Panc1 (cell line): Measurements from ENCODE around the gene RTCA. TPM values are rescaled to one million over a fixed set of nuclear protein-coding genes. Genes with fewer than 3 reads are reported as not detected.

Experiments
- ATAC-seq: fragments of 200-7000 bp; cut with Tn5 transposase; 2 replicates; pipeline ENCODE4 v1.9.1; 2020; ENCODE audit warnings: mild to moderate bottlenecking, moderate library complexity
- BruUV-seq: library from RNA; stranded (reverse); fragments of 400-500 nt; replicated peaks from 2 replicates; lab custom pipeline; 2021; lab: Mats Ljungman, UMichigan
- CTCF ChIA-PET: fragments of 300-600 bp; sonication (Branson Sonifier 250); formaldehyde crosslinking; loops from one replicate; lab custom pipeline; 2022; ENCODE audit warnings: antibody characterized with exemption; lab: Charles Lee
- POLR2A ChIA-PET: fragments of 300-600 bp; sonication (Branson Sonifier 250); formaldehyde crosslinking; loops from one replicate; lab custom pipeline; 2022; ENCODE audit warnings: antibody characterized with exemption; lab: Charles Lee
- DNase-seq: peaks from one replicate; pipeline ENCODE4 v3.0.0-alpha.2; 2010; ENCODE audit warnings: low read depth, low spot score
- H3K27ac ChIP-seq: 2 replicates; pipeline ENCODE4 v1.5.1; 2011; ENCODE audit warnings: mild to moderate bottlenecking, low read length, inconsistent platforms
- H3K27me3 ChIP-seq: fragments of 200-500 bp; sonication (Bioruptor generic); 2 replicates; pipeline ENCODE4 v1.6.0; 2014; ENCODE audit warnings: low read length, inconsistent platforms; ENCODE audit not compliant: control insufficient read depth, insufficient read depth
- H3K36me3 ChIP-seq: fragments of 200-500 bp; sonication (Bioruptor generic); 2 replicates; pipeline ENCODE4 v1.5.1; 2014; ENCODE audit warnings: inconsistent platforms, mild to moderate bottlenecking, low read length, moderate library complexity; ENCODE audit not compliant: control insufficient read depth, insufficient read depth
- H3K4me1 ChIP-seq: 2 replicates; pipeline ENCODE4 v1.5.1; 2011; ENCODE audit warnings: inconsistent platforms, mild to moderate bottlenecking, low read length, moderate library complexity; ENCODE audit not compliant: control insufficient read depth, insufficient read depth
- H3K4me3 ChIP-seq, 2 experiments: 2 replicates each; pipeline ENCODE4 v1.5.1; 2011 to 2012; ENCODE audit warnings: low read depth in 2 of 2, low read length in 2 of 2, mild to moderate bottlenecking in 2 of 2, inconsistent platforms in 1 of 2, moderate library complexity in 1 of 2
- H3K9me3 ChIP-seq: fragments of 200-500 bp; sonication (Bioruptor generic); 2 replicates; pipeline ENCODE4 v1.5.1; 2014; ENCODE audit warnings: low read depth, mild to moderate bottlenecking, inconsistent platforms, low read length, moderate library complexity; ENCODE audit not compliant: control insufficient read depth, insufficient read depth
- POLR2AphosphoS5 ChIP-seq: IDR thresholded peaks from 2 replicates; pipeline ENCODE4 v1.6.1; 2012; ENCODE audit warnings: mild to moderate bottlenecking, low read depth, low read length, moderate library complexity
- SIN3A ChIP-seq: IDR thresholded peaks from 2 replicates; pipeline ENCODE4 v1.6.1; 2012; ENCODE audit warnings: low read depth, mild to moderate bottlenecking, low read length, moderate library complexity, borderline replicate concordance; ENCODE audit not compliant: insufficient read depth
- TCF7L2 ChIP-seq: IDR thresholded peaks from 2 replicates; pipeline ENCODE4 v1.6.1; 2011; ENCODE audit warnings: mild to moderate bottlenecking, low read depth, low read length, inconsistent platforms
- in situ Hi-C: cut with HindIII; loops from 2 replicates; pipeline ENCODE4 v1.10.0; 2016; ENCODE audit warnings: low sequenced_read_pairs, low pct_unique_long_range_greater_than_20kb
- intact Hi-C: fragments of 100-400 bp; cut with micrococcal nuclease; formaldehyde crosslinking; loops from one replicate; pipeline ENCODE4 v1.10.0; 2022; ENCODE audit not compliant: unreplicated experiment
- total RNA-seq: library from RNA; stranded (reverse); gene quantifications from one replicate; pipeline ENCODE4 v1.2.1, GENCODE V29; 2021; ENCODE audit not compliant: unreplicated experiment
- TF ChIP-seq, protein P1 (sequence below), 2 experiments: IDR thresholded peaks; 2 replicates each; pipeline ENCODE4 v1.6.1; 2011 to 2012; ENCODE audit warnings: low read depth in 2 of 2, control low read depth in 1 of 2, low read length in 1 of 2, mild to moderate bottlenecking in 1 of 2, moderate library complexity in 1 of 2; ENCODE audit not compliant: insufficient read depth in 1 of 2
- TF ChIP-seq, protein P2 (sequence below): fragments of 450-650 bp; IDR thresholded peaks from 2 replicates; pipeline ENCODE4 v1.5.1; 2017; ENCODE audit warnings: mild to moderate bottlenecking

The RTCA gene
- total RNA-seq, 1 experiment from 2014 or later: 33.1 TPM

GRCh38 chr1:100304227-100304626 is 38.2 kb downstream of the RTCA start:
- in situ Hi-C loops: no loop called here
- Histone ChIP-seq H3K36me3 (no peaks in the 10 kb centered on the region), H3K27ac (no peak overlapping the region), H3K27me3 (no peaks in the 10 kb centered on the region), H3K9me3 (no peaks in the 10 kb centered on the region), H3K4me3 (no peak overlapping the region), H3K4me1 (no peaks in the 10 kb centered on the region)
- TF ChIP-seq POLR2AphosphoS5 (no peak), TCF7L2 (no peak)
- TF ChIP-seq, protein P1, sequence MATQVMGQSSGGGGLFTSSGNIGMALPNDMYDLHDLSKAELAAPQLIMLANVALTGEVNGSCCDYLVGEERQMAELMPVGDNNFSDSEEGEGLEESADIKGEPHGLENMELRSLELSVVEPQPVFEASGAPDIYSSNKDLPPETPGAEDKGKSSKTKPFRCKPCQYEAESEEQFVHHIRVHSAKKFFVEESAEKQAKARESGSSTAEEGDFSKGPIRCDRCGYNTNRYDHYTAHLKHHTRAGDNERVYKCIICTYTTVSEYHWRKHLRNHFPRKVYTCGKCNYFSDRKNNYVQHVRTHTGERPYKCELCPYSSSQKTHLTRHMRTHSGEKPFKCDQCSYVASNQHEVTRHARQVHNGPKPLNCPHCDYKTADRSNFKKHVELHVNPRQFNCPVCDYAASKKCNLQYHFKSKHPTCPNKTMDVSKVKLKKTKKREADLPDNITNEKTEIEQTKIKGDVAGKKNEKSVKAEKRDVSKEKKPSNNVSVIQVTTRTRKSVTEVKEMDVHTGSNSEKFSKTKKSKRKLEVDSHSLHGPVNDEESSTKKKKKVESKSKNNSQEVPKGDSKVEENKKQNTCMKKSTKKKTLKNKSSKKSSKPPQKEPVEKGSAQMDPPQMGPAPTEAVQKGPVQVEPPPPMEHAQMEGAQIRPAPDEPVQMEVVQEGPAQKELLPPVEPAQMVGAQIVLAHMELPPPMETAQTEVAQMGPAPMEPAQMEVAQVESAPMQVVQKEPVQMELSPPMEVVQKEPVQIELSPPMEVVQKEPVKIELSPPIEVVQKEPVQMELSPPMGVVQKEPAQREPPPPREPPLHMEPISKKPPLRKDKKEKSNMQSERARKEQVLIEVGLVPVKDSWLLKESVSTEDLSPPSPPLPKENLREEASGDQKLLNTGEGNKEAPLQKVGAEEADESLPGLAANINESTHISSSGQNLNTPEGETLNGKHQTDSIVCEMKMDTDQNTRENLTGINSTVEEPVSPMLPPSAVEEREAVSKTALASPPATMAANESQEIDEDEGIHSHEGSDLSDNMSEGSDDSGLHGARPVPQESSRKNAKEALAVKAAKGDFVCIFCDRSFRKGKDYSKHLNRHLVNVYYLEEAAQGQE (IDR thresholded peaks at IDR 0.05; ENCODE audit: insufficient read depth in 1 of 2, low read depth in 2 of 2, low read length in 1 of 2): no peak
- ChIA-PET CTCF (no interaction called here), POLR2A (no interaction called here)
- BruUV-seq: no TSS peak
- ATAC-seq (no peak), DNase-seq (no peak)
- intact Hi-C loops: no loop called here

GRCh38 chr1:100304921-100305320 is 38.9 kb downstream of the RTCA start:
- CTCF ChIA-PET: no interaction called here
- Histone ChIP-seq H3K4me3 (no peak overlapping the region), H3K9me3 (no peaks in the 10 kb centered on the region), H3K4me1 (no peaks in the 10 kb centered on the region), H3K27me3 (no peaks in the 10 kb centered on the region), H3K36me3 (no peaks in the 10 kb centered on the region), H3K27ac (no peak overlapping the region)
- TF ChIP-seq, protein P2, sequence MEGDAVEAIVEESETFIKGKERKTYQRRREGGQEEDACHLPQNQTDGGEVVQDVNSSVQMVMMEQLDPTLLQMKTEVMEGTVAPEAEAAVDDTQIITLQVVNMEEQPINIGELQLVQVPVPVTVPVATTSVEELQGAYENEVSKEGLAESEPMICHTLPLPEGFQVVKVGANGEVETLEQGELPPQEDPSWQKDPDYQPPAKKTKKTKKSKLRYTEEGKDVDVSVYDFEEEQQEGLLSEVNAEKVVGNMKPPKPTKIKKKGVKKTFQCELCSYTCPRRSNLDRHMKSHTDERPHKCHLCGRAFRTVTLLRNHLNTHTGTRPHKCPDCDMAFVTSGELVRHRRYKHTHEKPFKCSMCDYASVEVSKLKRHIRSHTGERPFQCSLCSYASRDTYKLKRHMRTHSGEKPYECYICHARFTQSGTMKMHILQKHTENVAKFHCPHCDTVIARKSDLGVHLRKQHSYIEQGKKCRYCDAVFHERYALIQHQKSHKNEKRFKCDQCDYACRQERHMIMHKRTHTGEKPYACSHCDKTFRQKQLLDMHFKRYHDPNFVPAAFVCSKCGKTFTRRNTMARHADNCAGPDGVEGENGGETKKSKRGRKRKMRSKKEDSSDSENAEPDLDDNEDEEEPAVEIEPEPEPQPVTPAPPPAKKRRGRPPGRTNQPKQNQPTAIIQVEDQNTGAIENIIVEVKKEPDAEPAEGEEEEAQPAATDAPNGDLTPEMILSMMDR: no peak
- TF ChIP-seq, protein P1 (IDR thresholded peaks at IDR 0.05; ENCODE audit: insufficient read depth in 1 of 2, low read depth in 2 of 2, low read length in 1 of 2): no peak
- no peak for TF ChIP-seq SIN3A
- no peak for TF ChIP-seq POLR2AphosphoS5
- TF ChIP-seq TCF7L2: no peak
- no TSS peak for BruUV-seq
- POLR2A ChIA-PET: no interaction called here
- intact Hi-C loops: no loop called here
- ATAC-seq (no peak), DNase-seq (no peak)
- in situ Hi-C loops: no loop called here
